Effector memory CD8-positive, alpha-beta T cell (primary cell): Measurements from ENCODE around the gene TBPL2.
"Not testable (repeated sequence)": the region's sequence is repeated elsewhere in the genome, so short reads cannot be mapped to it uniquely, and the experiment has no call there.

Experiments
- ATAC-seq: fragments of 150-1000 bp; cut with Tn5 transposase; replicated peaks from 2 replicates; pipeline ENCODE4 v1.10.0; 2021; ENCODE audit warnings: mild to moderate bottlenecking, moderate library complexity
- DNase-seq, 3 experiments: peaks; one replicate each; pipeline ENCODE4 v3.0.0; 2021
- H3K27ac Mint-ChIP-seq, 2 donors: one replicate each; pipeline ENCODE4 v1.8.0; 2022; ENCODE audit warnings: mild to moderate bottlenecking in 2 of 2, mixed read lengths in 2 of 2, moderate library complexity in 2 of 2
- H3K27me3 Mint-ChIP-seq, 2 donors: one replicate each; pipeline ENCODE4 v1.8.0; 2022; ENCODE audit warnings: mixed read lengths in 2 of 2
- H3K36me3 Mint-ChIP-seq: one replicate; pipeline ENCODE4 v1.8.0; 2022; ENCODE audit warnings: mild to moderate bottlenecking, moderate library complexity, mixed read lengths; ENCODE audit not compliant: insufficient read depth
- H3K4me1 Mint-ChIP-seq, 2 donors: one replicate each; pipeline ENCODE4 v1.8.0; 2022; ENCODE audit warnings: low read depth in 2 of 2, mixed read lengths in 2 of 2
- H3K4me3 Mint-ChIP-seq, 2 donors: one replicate each; pipeline ENCODE4 v1.8.0; 2022; ENCODE audit warnings: mild to moderate bottlenecking in 2 of 2, mixed read lengths in 2 of 2, moderate library complexity in 2 of 2
- H3K9me3 Mint-ChIP-seq, 2 donors: one replicate each; pipeline ENCODE4 v1.8.0; 2022; ENCODE audit warnings: mixed read lengths in 2 of 2
- total RNA-seq, 9 experiments: gene quantifications; one replicate each; lab custom pipeline; 2026; lab: John Stamatoyannopoulos, UW

TBPL2 gene
- 0 to 0.06 (median 0) reads per million in 9 experiments for total RNA-seq

DNA sequence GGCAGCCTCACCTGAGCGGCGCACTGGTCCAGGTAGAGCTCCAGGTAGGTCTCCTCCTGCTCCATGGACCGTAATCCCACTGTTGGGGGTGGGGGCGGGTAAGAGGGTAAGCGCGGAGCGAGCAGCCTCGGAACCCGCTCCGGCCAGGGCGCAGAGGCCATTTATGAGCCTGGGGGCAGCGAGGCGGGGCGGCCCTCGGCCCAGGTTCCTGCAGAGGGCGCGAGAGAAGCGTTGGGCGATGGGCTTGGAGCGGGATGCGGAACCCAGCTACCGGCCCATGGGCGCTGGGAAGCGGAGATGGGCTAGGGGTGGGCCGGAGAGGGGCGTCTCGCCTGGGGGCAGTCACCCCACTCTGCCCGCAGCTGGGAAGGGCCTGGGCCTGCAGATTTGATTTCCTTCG is at the start of gene TBPL2:
TBPL2 (minus strand) TSS at position 232 of the 400 bp plus-strand sequence; CDS start at position 65, 167 bp downstream.
- Mint-ChIP-seq H3K27ac (no peak within 1 kb of the TSS), H3K4me3 (no peak within 1 kb of the TSS), H3K36me3 (no peaks in the 10 kb centered on the region), H3K4me1 (no peaks in the 10 kb centered on the region), H3K27me3 (no peaks in the 10 kb centered on the region), H3K9me3 (no peaks in the 10 kb centered on the region)
- DNase-seq (no peak), ATAC-seq (no peak)

DNA sequence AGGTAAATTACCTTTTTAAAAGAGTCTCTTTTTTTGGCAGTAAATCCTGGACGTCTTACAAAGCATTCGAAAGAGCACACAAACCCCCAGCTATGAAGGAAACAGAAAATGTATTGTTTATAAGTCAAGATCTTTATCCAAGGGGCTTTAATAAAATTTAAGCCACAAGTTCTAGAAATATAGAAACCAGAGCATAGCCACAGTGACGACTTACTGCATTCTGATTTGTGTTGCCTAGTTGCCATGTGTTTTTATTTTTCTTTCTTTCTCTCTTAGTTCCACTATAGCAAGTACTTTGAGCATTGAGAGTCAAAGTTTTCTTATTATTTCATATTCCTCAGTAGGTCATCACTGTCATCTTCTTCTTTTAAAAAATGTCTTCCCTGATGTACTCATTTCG is 47.8 kb upstream of the TBPL2 start:
- Mint-ChIP-seq H3K27me3 (peaks cover 3 to 19% of the 10 kb centered on the region in 2 donors), H3K9me3 (no peaks in the 10 kb centered on the region), H3K4me3 (no peak overlapping the region), H3K4me1 (no peaks in the 10 kb centered on the region), H3K36me3 (no peaks in the 10 kb centered on the region), H3K27ac (no peak overlapping the region)
- ATAC-seq (no peak), DNase-seq (no peak)

DNA sequence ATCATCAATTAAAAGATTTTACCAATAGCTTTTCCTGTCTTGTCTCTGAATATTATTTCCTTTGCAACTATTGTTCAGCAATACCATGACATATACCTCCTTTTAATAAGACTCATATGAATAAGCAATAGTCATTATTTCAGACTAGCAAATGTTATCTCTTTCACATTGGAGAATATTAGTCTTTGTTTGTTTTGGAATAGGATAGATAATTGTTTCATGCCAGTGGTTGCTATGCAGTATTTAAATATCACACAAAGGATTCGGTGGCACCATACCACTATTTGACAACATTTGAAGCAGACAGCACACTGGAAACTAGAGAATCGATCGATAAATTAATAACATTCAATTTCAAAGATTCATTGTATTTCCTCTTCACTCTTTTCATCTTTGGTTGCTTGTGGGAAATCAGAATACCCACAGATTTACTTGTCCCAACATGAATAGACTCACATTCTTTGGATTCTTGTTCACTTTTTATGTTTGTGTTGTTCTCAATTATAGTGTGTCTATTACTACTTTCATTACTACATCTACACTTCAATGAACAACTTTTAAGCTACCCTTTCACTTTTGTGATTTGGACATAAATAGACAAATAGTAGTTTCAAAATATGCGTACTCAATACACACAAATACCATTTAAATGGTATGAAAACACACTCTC is 42.7 kb upstream of the TBPL2 start:
- DNase-seq: no peak
- peaks cover 0 to 5% of the 10 kb centered on the region in 2 donors for H3K27me3 Mint-ChIP-seq
- no peaks in the 10 kb centered on the region for H3K9me3 Mint-ChIP-seq
- no peak for ATAC-seq
- H3K4me3 Mint-ChIP-seq: no peak overlapping the region
- H3K4me1 Mint-ChIP-seq: no peaks in the 10 kb centered on the region
- H3K36me3 Mint-ChIP-seq: no peaks in the 10 kb centered on the region
- no peak overlapping the region for H3K27ac Mint-ChIP-seq

DNA sequence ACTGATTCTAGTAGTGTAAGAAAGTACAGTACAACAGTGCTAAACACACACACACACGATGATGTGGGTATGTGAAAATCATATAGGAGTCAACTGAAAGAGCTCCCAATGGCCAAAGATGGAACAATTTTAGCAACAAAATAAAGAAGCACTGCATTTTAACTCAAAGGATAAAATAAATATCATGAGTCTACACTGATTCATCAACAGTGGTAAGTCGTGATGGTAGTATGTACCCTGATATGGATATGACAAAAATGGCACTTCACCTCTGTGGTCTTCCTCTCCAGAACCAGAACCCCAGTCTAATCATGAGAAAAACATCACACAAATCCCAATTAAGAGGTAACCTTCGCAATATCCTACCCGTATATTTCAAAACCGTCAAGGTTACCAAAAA is 41.4 kb upstream of the TBPL2 start:
- H3K9me3 Mint-ChIP-seq: no peaks in the 10 kb centered on the region
- ATAC-seq (no peak), DNase-seq (no peak)
- no peaks in the 10 kb centered on the region for H3K4me1 Mint-ChIP-seq
- H3K36me3 Mint-ChIP-seq: no peaks in the 10 kb centered on the region
- no peak overlapping the region for H3K4me3 Mint-ChIP-seq
- H3K27me3 Mint-ChIP-seq: peaks cover 0 to 5% of the 10 kb centered on the region in 2 donors
- H3K27ac Mint-ChIP-seq: no peak overlapping the region

DNA sequence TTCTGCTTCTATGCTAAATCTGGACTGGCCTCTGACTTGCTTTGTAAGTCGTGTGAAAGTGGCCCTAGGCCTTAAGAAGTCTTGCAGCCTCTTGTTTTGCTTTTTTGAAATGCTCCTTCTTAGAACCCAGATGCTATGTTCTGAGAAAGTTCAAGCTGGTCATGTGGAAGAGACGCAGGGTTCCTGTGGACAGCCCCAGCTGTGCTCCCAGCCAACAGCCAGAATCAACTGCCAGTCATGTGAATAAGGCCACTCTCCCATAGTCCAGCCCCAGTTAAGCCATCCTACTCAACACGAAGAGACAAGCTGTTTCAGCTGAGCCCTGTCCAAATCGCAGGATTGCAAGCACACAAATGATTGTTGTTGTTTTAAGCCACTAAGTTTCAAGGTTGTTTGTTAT is 37.3 kb upstream of the TBPL2 start:
- H3K4me1 Mint-ChIP-seq: no peaks in the 10 kb centered on the region
- no peaks in the 10 kb centered on the region for H3K9me3 Mint-ChIP-seq
- DNase-seq (no peak), ATAC-seq (no peak)
- H3K4me3 Mint-ChIP-seq: no peak overlapping the region
- H3K36me3 Mint-ChIP-seq: no peaks in the 10 kb centered on the region
- H3K27ac Mint-ChIP-seq: no peak overlapping the region
- no peaks in the 10 kb centered on the region for H3K27me3 Mint-ChIP-seq

DNA sequence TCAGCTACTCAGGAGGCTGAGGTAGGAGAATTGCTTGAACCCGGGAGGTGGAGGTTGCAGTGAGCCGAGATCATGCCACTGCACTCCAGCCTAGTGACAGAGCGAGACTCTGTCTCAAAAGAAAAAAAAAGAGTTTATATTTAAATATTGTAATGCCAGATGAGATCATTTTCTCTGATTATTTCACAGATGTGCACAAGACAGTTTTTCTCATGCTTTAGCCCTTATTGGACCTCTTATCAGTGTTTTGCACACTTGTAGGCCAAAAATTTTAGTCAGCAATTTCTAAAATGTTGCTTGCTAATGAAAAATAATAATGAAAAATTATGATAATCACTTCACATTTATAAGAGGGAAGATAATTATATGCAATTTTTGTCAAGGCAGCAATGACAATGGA is 36.0 kb upstream of the TBPL2 start:
- not testable (repeated sequence) for H3K27ac Mint-ChIP-seq, H3K4me1 Mint-ChIP-seq, H3K36me3 Mint-ChIP-seq, DNase-seq, H3K9me3 Mint-ChIP-seq, H3K4me3 Mint-ChIP-seq, ATAC-seq, H3K27me3 Mint-ChIP-seq

DNA sequence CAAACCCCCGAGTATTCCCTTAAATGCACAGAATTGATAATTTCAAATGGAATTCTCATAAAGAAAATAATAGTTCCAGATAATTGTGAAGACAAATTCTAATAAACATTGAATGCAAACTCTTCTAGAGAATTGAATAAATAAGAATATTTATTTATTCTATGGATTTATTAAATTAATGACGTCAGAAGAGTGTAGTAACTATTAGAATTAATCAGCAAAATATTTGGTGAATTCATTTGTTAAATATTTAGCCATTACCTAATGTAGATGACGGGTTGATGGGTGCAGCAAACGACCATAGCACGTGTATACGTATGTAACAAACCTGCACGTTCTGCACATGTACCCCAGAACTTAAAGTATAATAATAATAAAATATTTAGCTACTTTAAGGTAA is 33.4 kb upstream of the TBPL2 start:
- Mint-ChIP-seq H3K9me3 (no peaks in the 10 kb centered on the region), H3K27me3 (peaks cover 7 to 12% of the 10 kb centered on the region in 2 donors), H3K27ac (no peak overlapping the region), H3K4me3 (no peak overlapping the region), H3K36me3 (no peaks in the 10 kb centered on the region), H3K4me1 (no peaks in the 10 kb centered on the region)
- DNase-seq (no peak), ATAC-seq (no peak)

DNA sequence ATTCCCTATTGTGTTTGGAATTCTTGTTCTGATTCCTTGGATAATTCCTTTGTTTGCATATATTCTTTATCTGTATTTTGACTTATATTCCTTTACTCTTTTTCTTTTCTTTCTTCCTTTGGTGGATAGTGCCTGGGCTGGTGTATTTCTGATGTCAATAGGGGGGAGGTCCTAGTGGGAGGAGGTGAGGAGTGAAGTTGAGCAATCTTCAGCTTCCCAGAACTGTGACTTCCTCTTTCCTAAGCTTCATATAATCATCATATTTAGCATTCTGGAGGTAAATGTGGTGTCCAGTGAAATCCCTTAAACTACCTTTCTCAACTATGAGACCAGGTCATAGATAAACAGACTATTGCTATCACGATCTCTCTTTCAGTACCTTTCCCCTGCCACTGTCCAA is 29.6 kb upstream of the TBPL2 start:
- no peak for ATAC-seq
- Mint-ChIP-seq H3K9me3 (no peaks in the 10 kb centered on the region), H3K27ac (no peak overlapping the region), H3K36me3 (no peaks in the 10 kb centered on the region), H3K4me3 (no peak overlapping the region), H3K27me3 (peaks cover 18 to 25% of the 10 kb centered on the region in 2 donors), H3K4me1 (no peaks in the 10 kb centered on the region)
- no peak for DNase-seq

DNA sequence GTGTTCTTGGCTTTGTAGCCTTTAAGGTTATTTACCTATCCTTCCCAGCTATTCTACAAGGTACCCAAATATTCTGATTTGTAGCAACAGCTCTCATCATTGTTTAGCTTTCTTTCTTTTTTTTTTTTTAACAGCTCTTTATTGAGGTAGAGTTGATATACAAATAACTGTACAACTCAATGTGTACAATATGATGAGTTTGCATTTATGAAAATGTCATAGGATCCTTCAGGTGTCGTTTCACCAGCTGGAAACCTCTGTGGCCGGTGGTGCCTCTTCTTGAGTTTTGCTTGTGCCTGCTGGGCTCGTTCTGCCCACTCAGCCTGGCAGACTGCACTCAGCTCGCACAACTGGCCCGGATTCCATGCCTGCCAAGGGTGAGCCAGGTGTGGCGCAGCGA is 26.9 kb upstream of the TBPL2 start:
- Mint-ChIP-seq H3K27ac (no peak overlapping the region), H3K36me3 (no peaks in the 10 kb centered on the region), H3K4me1 (no peaks in the 10 kb centered on the region), H3K9me3 (no peaks in the 10 kb centered on the region), H3K4me3 (no peak overlapping the region), H3K27me3 (peaks cover 18 to 31% of the 10 kb centered on the region in 2 donors)
- DNase-seq: no peak
- ATAC-seq: no peak

DNA sequence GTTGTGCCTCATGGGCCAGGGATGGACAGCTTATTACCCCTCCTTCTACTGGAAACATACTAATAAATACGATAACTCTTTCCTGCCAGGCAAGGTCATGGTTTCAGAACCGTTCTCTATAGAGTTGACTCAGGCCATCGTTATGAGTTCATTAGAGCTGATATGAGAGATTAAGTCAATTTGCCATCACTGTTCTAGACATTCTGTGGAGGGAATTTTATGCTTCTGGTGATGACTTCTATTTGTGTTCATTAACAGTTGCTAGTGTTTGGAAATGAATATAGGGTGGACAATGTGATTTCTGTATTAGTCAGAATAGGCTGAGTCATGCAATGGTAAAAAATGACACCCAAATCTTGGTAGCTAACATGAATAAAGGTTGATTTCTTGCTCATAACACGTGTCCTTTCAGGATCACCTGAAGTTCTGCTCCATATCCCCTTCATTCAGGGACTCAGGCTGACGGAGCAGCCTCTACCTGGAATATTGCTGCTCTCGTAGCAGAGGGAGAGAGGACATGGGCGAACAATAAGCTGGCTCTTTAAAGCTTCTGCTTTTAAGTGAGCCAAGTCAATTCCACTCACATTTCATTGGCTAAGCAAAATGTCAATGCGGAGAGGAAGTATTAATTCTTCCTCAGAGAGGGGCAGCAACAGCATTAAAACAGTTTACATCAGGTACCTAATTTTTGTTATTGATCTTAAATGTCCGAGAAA is 18.5 kb upstream of the TBPL2 start:
- Mint-ChIP-seq H3K27me3 (peaks cover 9 to 20% of the 10 kb centered on the region in 2 donors), H3K4me3 (no peak overlapping the region), H3K27ac (no peak overlapping the region), H3K9me3 (no peaks in the 10 kb centered on the region), H3K4me1 (peaks cover 0 to 3% of the 10 kb centered on the region in 2 donors), H3K36me3 (no peaks in the 10 kb centered on the region)
- no peak for ATAC-seq
- no peak for DNase-seq

DNA sequence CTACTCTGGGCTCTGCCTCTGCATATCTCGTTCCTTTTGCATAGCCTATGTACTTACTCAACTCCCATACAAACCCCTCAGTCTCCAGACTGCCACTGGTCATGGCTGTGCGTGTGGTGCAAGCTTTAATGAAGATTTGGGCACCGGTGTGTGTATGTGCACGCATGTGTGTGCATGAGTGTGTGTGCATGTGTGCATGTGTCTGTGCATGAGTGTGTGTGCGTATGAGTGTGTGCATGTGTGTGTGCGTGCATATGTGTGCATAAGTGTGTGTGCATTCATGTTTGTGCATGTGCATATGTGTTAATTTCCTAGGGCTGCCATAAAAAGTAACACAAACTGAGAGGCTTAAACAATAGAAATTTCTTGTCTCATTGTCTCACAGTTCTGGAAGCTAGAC is 17.1 kb upstream of the TBPL2 start:
- Mint-ChIP-seq H3K27ac (no peak overlapping the region), H3K9me3 (no peaks in the 10 kb centered on the region), H3K4me1 (peaks cover 0 to 3% of the 10 kb centered on the region in 2 donors), H3K36me3 (no peaks in the 10 kb centered on the region), H3K4me3 (no peak overlapping the region), H3K27me3 (peaks cover 12 to 20% of the 10 kb centered on the region in 2 donors)
- DNase-seq (no peak), ATAC-seq (no peak)

DNA sequence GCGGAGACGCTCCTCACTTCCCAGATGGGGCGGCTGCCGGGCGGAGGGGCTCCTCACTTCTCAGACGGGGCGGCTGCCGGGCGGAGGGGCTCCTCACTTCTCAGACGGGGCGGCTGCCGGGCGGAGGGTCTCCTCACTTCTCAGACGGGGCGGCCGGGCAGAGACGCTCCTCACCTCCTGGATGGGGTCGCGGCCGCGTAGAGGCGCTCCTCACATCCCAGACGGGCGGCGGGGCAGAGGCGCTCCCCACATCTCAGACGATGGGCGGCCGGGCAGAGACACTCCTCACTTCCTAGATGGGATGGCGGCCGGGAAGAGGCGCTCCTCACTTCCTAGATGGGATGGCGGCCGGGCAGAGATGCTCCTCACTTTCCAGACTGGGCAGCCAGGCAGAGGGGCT is 16.0 kb upstream of the TBPL2 start:
- not testable (repeated sequence) for H3K36me3 Mint-ChIP-seq, ATAC-seq, H3K27ac Mint-ChIP-seq, DNase-seq, H3K4me1 Mint-ChIP-seq, H3K9me3 Mint-ChIP-seq, H3K4me3 Mint-ChIP-seq
- peaks cover 12 to 17% of the 10 kb centered on the region in 2 donors for H3K27me3 Mint-ChIP-seq

DNA sequence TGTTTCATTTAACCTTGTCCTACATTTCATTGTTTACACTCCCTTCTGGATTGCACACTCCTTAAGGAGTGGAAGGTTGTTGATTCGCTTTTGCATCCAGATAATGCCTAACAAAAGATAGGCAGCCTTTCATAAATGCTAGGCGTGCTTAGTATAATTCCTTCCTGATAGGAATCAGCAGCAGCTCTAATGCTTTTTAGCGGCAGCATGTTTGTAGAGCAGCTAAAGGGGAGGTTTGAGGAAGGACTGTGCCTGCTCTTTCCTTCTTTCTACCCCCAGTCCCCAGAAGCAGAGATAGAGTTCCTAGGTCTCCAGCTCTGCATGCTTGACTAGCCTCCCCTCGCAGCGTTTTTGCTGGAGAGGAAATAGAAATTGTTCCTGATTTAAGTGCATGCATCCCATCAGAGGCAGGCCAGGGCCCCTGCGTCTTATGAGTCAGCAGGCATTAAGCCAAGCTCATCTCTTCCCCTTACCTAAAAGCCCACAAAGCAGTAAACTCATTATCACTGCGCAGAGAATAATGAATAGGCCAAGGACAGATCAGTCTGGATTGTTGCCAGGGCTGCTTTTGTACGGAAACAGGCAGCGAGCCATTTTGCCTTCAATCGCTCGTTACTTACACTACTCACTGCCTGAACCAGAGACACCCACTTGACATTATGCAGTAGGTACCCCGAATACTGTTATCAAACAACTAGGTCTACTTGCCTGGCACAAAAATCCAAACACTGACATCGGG is 14.0 kb upstream of the TBPL2 start:
- H3K9me3 Mint-ChIP-seq: no peaks in the 10 kb centered on the region
- ATAC-seq: no peak
- no peak overlapping the region for H3K27ac Mint-ChIP-seq
- H3K27me3 Mint-ChIP-seq: peaks cover 12 to 17% of the 10 kb centered on the region in 2 donors
- H3K36me3 Mint-ChIP-seq: no peaks in the 10 kb centered on the region
- no peak overlapping the region for H3K4me3 Mint-ChIP-seq
- H3K4me1 Mint-ChIP-seq: peaks cover 0 to 3% of the 10 kb centered on the region in 2 donors
- no peak for DNase-seq

DNA sequence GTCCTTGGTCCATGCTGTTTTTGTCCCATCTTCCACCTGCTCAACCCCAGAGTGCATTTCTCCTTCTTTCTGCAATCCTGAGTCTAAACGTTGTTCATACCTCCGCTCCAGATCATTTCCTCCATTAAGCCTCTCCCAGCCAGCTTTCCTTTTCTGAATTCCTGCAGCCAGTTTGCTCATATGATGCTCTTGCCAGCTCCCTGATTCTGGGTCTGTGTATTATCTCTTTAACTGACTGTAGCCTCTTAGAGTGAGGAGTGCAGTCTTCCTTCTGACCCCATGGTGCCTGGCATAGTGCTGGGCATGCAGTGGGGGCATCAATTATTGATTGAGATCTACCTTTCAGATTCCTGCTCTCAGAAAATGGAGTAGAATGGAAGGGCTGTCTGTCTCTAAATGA is 11.5 kb upstream of the TBPL2 start:
- no peaks in the 10 kb centered on the region for H3K36me3 Mint-ChIP-seq
- peaks cover 12 to 17% of the 10 kb centered on the region in 2 donors for H3K27me3 Mint-ChIP-seq
- H3K4me3 Mint-ChIP-seq: no peak overlapping the region
- no peaks in the 10 kb centered on the region for H3K9me3 Mint-ChIP-seq
- H3K4me1 Mint-ChIP-seq: no peaks in the 10 kb centered on the region
- ATAC-seq (no peak), DNase-seq (no peak)
- no peak overlapping the region for H3K27ac Mint-ChIP-seq
